CD14-positive monocyte (primary cell): ENCODE results near the gene MYBPC2. TPM values are rescaled to one million over a fixed set of nuclear protein-coding genes. Genes with fewer than 3 reads are reported as not detected.

ENCODE experiments used
- DNase-seq, 3 donors: peaks; one replicate each; pipeline ENCODE4 v3.0.0-alpha.2; 2011 to 2022
- H2AFZ ChIP-seq: 2 replicates; pipeline ENCODE4 v1.6.0; 2012; ENCODE audit warnings: mild to moderate bottlenecking, low read depth, low read length, inconsistent platforms; ENCODE audit not compliant: insufficient read depth, poor library complexity, severe bottlenecking
- H3K27ac ChIP-seq, 2 donors: 1 replicate in 1 of 2; 2 replicates in 1 of 2; pipeline ENCODE4 v1.5.1; 2012 to 2013; ENCODE audit warnings: low read length in 2 of 2, control low read depth in 1 of 2, inconsistent platforms in 1 of 2, low read depth in 1 of 2, mild to moderate bottlenecking in 1 of 2
- H3K27me3 ChIP-seq, 2 donors: one replicate each; pipeline versions ENCODE4 v1.6.0 to v1.6.1; 2011 to 2013; ENCODE audit warnings: low read length in 2 of 2; ENCODE audit not compliant: control insufficient read depth in 2 of 2, insufficient read depth in 2 of 2
- H3K36me3 ChIP-seq, 2 donors: replicated peaks in 1 of 2; 1 replicate in 1 of 2; 2 replicates in 1 of 2; pipeline versions ENCODE4 v1.5.1 to v1.6.1; 2012 to 2013; ENCODE audit warnings: low read length in 2 of 2, control low read depth in 1 of 2, inconsistent platforms in 1 of 2, mild to moderate bottlenecking in 1 of 2; ENCODE audit not compliant: insufficient read depth in 2 of 2, control insufficient read depth in 1 of 2
- H3K4me1 ChIP-seq, 2 donors: 1 replicate in 1 of 2; 2 replicates in 1 of 2; pipeline versions ENCODE4 v1.5.1 to v1.6.1; 2012 to 2013; ENCODE audit warnings: low read length in 2 of 2, control low read depth in 1 of 2, inconsistent platforms in 1 of 2, mild to moderate bottlenecking in 1 of 2, moderate library complexity in 1 of 2; ENCODE audit not compliant: insufficient read depth in 2 of 2, control insufficient read depth in 1 of 2
- H3K4me2 ChIP-seq: replicated peaks from 2 replicates; pipeline ENCODE3; 2012; ENCODE audit warnings: low read length, moderate library complexity, mild to moderate bottlenecking; ENCODE audit not compliant: poor library complexity, severe bottlenecking; ENCODE audit errors: extremely low read depth
- H3K4me3 ChIP-seq, 3 experiments: fragments of 200-600 bp in 1 of 3; sonication (generic) in 1 of 3; replicated peaks in 1 of 3; 1 replicate in 2 of 3; 2 replicates in 1 of 3; pipeline ENCODE4 v1.5.1; 2011 to 2013; ENCODE audit warnings: low read length in 3 of 3, mild to moderate bottlenecking in 3 of 3, control low read depth in 2 of 3, low read depth in 2 of 3, inconsistent platforms in 1 of 3, moderate library complexity in 1 of 3
- H3K79me2 ChIP-seq: 2 replicates; pipeline ENCODE4 v1.6.0; 2012; ENCODE audit warnings: mild to moderate bottlenecking, control low read depth, inconsistent platforms, low read length, moderate library complexity; ENCODE audit not compliant: insufficient read depth
- H3K9ac ChIP-seq: 2 replicates; pipeline ENCODE4 v1.6.0; 2017; ENCODE audit warnings: low read length, mild to moderate bottlenecking; ENCODE audit not compliant: insufficient read depth, poor library complexity, severe bottlenecking
- H3K9me3 ChIP-seq, 2 donors: replicated peaks in 1 of 2; 1 replicate in 1 of 2; 2 replicates in 1 of 2; pipeline versions ENCODE4 v1.5.1 to v1.6.1; 2012 to 2013; ENCODE audit warnings: low read length in 2 of 2, control low read depth in 1 of 2; ENCODE audit not compliant: control insufficient read depth in 1 of 2, insufficient read depth in 1 of 2
- H4K20me1 ChIP-seq: 2 replicates; pipeline ENCODE4 v1.6.0; 2012; ENCODE audit warnings: mild to moderate bottlenecking, low read length, control low read depth, moderate library complexity; ENCODE audit not compliant: insufficient read depth
- H3K27ac Mint-ChIP-seq, 7 donors: one replicate each; pipeline ENCODE4 v1.8.0; 2020; ENCODE audit warnings: mild to moderate bottlenecking in 7 of 7, mixed read lengths in 7 of 7, moderate library complexity in 6 of 7, inconsistent platforms in 2 of 7
- H3K27me3 Mint-ChIP-seq, 3 donors: one replicate each; pipeline ENCODE4 v1.8.0; 2021 to 2022; ENCODE audit warnings: low read depth in 3 of 3, mild to moderate bottlenecking in 3 of 3, mixed read lengths in 3 of 3, moderate library complexity in 3 of 3, inconsistent platforms in 1 of 3
- H3K36me3 Mint-ChIP-seq, 2 donors: one replicate each; pipeline ENCODE4 v1.8.0; 2020; ENCODE audit warnings: mixed read lengths in 2 of 2, inconsistent platforms in 1 of 2, mild to moderate bottlenecking in 1 of 2
- H3K4me1 Mint-ChIP-seq: one replicate; pipeline ENCODE4 v1.8.0; 2020; ENCODE audit warnings: mild to moderate bottlenecking, mixed read lengths
- H3K4me3 Mint-ChIP-seq, 2 donors: one replicate each; pipeline ENCODE4 v1.8.0; 2020; ENCODE audit warnings: mild to moderate bottlenecking in 2 of 2, mixed read lengths in 2 of 2, moderate library complexity in 1 of 2
- H3K9me3 Mint-ChIP-seq, 7 donors: one replicate each; pipeline ENCODE4 v1.8.0; 2020 to 2022; ENCODE audit warnings: mixed read lengths in 7 of 7, mild to moderate bottlenecking in 6 of 7, moderate library complexity in 6 of 7, inconsistent platforms in 2 of 7
- WGBS: methylation state at CpG from one replicate; pipeline ENCODE4 v1.1.5; 2013; ENCODE audit warnings: missing lambda C conversion rate; ENCODE audit not compliant: insufficient coverage; 5-methylcytosine and 5-hydroxymethylcytosine counted together
- intact Hi-C, 2 donors: fragments of 100-400 bp; cut with micrococcal nuclease; formaldehyde crosslinking; loops; one replicate each; pipeline versions ENCODE4 v1.15.0 to v1.15.1; 2023
- polyA plus RNA-seq, 3 donors: library from polyadenylated mRNA; depleted of rRNA in 1 of 3; unstranded in 2 of 3; stranded (reverse) in 1 of 3; fragments of 300-500 nt in 2 of 3; fragments of >200 nt in 1 of 3; fragmentation: Illumina TruSeq in 2 of 3; gene quantifications; 1 replicate in 2 of 3; 2 replicates in 1 of 3; pipeline ENCODE4 v1.2.3, GENCODE V29; 2012 to 2021
- TF ChIP-seq, protein P1 (sequence below): fragments of 200-600 bp; IDR thresholded peaks from one replicate; pipeline ENCODE4 v1.8.0; 2022; ENCODE audit warnings: antibody characterized with exemption, mild to moderate bottlenecking

MYBPC2 gene
- polyA plus RNA-seq, 3 donors = not detected

DNA sequence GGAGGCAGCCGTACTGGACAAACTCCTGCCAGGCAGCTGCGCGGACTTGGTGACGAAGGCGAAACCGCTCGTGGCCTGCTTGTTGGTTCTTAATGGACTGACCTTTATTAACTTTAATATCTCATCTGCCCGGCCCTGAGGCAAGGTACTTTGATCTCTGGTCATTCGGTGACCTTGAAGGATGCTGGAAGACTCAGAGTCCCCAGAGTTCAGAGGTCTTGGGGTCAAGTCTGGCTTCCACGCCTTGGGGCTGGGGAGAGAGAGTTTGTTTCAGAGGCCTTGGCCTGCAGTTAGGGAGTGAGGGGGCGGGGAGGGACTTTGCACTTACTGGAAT is 34.0 kb downstream of the MYBPC2 start:
- Histone ChIP-seq H2AFZ (no peak overlapping the region), H3K9me3 (no peaks in the 10 kb centered on the region), H3K79me2 (no peaks in the 10 kb centered on the region), H3K4me1 (no peaks in the 10 kb centered on the region), H3K36me3 (no peaks in the 10 kb centered on the region), H3K4me2 (no peak overlapping the region), H3K27me3 (no peaks in the 10 kb centered on the region), H4K20me1 (no peaks in the 10 kb centered on the region), H3K4me3 (no peak overlapping the region), H3K9ac (no peak overlapping the region), H3K27ac (no peak overlapping the region)
- Mint-ChIP-seq H3K9me3 (peaks cover 0 to 2% (median 0%) of the 10 kb centered on the region in 7 donors), H3K36me3 (no peaks in the 10 kb centered on the region), H3K4me1 (no peaks in the 10 kb centered on the region), H3K27ac (no peak overlapping the region), H3K4me3 (no peak overlapping the region), H3K27me3 (peaks cover 3 to 8% (median 8%) of the 10 kb centered on the region in 3 donors)
- 95% methylated on average over 9 of the region's 11 CpGs for WGBS
- intact Hi-C loops = no loop called here
- no peak for DNase-seq
- TF ChIP-seq, protein P1, sequence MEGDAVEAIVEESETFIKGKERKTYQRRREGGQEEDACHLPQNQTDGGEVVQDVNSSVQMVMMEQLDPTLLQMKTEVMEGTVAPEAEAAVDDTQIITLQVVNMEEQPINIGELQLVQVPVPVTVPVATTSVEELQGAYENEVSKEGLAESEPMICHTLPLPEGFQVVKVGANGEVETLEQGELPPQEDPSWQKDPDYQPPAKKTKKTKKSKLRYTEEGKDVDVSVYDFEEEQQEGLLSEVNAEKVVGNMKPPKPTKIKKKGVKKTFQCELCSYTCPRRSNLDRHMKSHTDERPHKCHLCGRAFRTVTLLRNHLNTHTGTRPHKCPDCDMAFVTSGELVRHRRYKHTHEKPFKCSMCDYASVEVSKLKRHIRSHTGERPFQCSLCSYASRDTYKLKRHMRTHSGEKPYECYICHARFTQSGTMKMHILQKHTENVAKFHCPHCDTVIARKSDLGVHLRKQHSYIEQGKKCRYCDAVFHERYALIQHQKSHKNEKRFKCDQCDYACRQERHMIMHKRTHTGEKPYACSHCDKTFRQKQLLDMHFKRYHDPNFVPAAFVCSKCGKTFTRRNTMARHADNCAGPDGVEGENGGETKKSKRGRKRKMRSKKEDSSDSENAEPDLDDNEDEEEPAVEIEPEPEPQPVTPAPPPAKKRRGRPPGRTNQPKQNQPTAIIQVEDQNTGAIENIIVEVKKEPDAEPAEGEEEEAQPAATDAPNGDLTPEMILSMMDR = no peak

DNA sequence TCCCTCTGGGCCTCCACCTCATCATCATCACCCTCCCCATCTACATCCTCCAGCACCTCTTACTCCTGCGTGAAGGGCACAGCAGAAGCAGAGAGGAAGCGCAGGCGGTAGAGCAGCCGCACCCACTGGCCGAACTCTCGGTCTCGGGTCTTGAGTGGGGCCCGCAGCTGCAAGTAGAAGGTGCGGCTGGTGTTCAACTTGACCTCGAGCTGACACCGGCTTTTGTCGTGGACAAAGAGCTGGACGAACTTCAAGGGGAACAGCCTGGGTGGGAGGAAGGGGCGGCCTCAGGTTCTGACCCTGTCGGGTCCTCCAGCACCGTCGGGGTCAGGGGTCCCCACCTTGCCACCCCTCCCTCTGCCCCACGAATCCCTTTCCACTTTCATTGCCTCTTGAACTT is 34.9 kb downstream of the MYBPC2 start:
- Mint-ChIP-seq H3K9me3 (peaks cover 0 to 2% (median 0%) of the 10 kb centered on the region in 7 donors), H3K4me1 (no peaks in the 10 kb centered on the region), H3K27me3 (peaks cover 6 to 8% (median 7%) of the 10 kb centered on the region in 3 donors), H3K36me3 (no peaks in the 10 kb centered on the region), H3K4me3 (no peak overlapping the region), H3K27ac (no peak overlapping the region)
- 81% methylated on average over 14 of the region's 18 CpGs for WGBS
- Histone ChIP-seq H3K27me3 (no peaks in the 10 kb centered on the region), H3K79me2 (no peaks in the 10 kb centered on the region), H3K27ac (no peak overlapping the region), H3K9ac (no peak overlapping the region), H3K36me3 (no peaks in the 10 kb centered on the region), H2AFZ (no peak overlapping the region), H3K9me3 (no peaks in the 10 kb centered on the region), H4K20me1 (no peaks in the 10 kb centered on the region), H3K4me1 (no peaks in the 10 kb centered on the region), H3K4me2 (no peak overlapping the region), H3K4me3 (no peak overlapping the region)
- DNase-seq = no peak
- TF ChIP-seq, protein P1 = no peak
- intact Hi-C loops = no loop called here
